RWPE1 (cell line): ENCODE results near the gene ZFAND3.

Experiments used
- CTCF ChIA-PET: fragments of 350-600 bp; sonication (Branson Sonifier 250); formaldehyde crosslinking; extraction: SDS; loops from one replicate; lab custom pipeline; 2021; lab: Yijun Ruan, JAX
- POLR2A ChIA-PET: fragments of 400-600 bp; formaldehyde crosslinking; extraction: SDS; loops from one replicate; lab custom pipeline; 2020; ENCODE audit warnings: antibody characterized with exemption; ENCODE audit not compliant: low non-redundant PET; lab: Yijun Ruan, JAX
- DNase-seq: peaks from one replicate; pipeline ENCODE4 v3.0.0; 2012; ENCODE audit warnings: low spot score
- H3K27ac ChIP-seq: fragments of 450-650 bp; 2 replicates; pipeline ENCODE4 v1.5.1; 2017
- TF ChIP-seq, protein P1 (sequence below): fragments of 450-650 bp; conservative IDR thresholded peaks from 2 replicates; pipeline ENCODE4 v1.5.1; 2017; ENCODE audit warnings: low read depth, mild to moderate bottlenecking

ZFAND3 gene

DNA sequence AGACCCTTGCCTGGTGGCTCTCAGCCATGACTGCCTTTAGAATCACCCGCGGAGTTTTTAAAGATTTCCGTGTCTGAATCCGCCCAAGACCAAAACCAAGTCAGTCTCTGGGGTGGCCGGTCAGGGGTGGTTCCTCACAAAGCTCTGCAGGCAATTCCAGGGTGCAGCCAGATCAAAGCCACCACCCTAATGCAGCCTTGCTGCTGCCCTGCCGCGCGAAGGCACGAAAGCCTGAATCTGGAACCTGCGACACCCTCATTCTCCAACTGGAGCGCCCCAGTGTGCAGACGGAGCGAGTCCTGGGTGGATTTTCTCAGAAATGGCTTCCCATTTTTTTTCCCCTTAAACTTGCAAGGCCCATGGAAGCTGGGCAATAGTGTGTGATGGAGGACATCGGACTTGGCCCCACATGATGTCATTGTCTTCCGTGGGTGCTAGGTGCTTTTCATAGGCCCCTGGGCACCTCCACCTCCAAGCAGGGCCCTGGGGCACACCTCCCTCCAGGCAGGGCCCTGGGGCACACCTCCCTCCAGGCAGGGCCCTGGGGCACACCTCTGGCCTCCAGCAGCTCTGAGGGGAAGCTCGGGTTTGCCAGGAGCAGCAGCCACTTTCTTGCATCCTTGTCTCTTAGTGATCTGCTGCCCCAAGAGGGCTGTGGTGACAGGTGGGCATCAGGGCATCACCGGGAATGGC is 343.1 kb downstream of the ZFAND3 start:
- ChIA-PET POLR2A (no interaction called here), CTCF (no interaction called here)
- no peak overlapping the region for H3K27ac ChIP-seq
- TF ChIP-seq, protein P1, sequence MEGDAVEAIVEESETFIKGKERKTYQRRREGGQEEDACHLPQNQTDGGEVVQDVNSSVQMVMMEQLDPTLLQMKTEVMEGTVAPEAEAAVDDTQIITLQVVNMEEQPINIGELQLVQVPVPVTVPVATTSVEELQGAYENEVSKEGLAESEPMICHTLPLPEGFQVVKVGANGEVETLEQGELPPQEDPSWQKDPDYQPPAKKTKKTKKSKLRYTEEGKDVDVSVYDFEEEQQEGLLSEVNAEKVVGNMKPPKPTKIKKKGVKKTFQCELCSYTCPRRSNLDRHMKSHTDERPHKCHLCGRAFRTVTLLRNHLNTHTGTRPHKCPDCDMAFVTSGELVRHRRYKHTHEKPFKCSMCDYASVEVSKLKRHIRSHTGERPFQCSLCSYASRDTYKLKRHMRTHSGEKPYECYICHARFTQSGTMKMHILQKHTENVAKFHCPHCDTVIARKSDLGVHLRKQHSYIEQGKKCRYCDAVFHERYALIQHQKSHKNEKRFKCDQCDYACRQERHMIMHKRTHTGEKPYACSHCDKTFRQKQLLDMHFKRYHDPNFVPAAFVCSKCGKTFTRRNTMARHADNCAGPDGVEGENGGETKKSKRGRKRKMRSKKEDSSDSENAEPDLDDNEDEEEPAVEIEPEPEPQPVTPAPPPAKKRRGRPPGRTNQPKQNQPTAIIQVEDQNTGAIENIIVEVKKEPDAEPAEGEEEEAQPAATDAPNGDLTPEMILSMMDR, result no peak
- no peak for DNase-seq

DNA sequence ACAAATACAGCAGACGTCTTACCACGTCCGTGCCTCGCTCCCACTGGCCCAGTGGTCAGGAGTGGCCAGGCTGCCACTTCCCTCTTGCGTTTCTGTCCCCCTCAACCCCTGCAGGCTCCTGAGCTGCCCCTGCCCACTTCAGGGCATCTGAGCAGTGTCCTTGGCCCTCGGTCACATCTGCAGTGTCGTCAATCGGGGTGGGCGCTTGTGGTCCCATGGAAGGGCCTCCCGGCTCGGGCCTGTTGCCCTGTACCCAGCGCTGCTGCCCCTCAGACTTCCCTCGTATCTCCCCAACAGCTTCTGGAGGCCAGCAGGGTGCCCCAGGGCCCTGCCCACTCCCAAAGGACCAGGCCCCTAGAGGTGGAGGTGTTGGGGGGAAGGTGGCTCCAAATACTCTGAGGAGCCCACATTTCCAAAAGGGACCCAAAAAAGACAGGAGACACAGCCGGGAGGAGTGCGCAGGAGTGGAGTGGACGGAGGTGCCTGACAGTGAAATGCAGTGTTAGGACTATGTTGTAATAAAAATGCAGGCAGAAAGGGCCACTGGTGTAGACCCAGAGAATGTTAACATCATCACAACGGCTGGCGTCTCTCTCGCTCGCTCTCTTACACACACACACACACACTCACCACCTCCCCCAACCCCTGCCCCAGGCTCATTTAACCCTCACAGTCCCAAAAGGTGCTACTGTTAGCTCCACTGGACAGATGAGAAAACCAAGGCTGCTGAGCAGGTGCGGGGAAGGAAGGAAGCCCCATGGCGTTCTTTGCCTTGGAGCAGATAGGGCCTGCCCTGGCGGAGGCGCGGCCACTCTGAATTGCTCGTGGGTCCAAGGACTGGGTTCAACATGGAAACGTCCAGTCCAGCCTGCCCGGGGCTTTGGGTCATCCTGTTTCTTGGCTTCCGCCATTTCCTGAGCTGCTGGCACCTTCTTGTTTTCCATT is 343.9 kb downstream of the ZFAND3 start:
- CTCF ChIA-PET, result no interaction called here
- POLR2A ChIA-PET, result no interaction called here
- TF ChIP-seq, protein P1, result no peak
- DNase-seq, result no peak
- H3K27ac ChIP-seq, result no peak overlapping the region

DNA sequence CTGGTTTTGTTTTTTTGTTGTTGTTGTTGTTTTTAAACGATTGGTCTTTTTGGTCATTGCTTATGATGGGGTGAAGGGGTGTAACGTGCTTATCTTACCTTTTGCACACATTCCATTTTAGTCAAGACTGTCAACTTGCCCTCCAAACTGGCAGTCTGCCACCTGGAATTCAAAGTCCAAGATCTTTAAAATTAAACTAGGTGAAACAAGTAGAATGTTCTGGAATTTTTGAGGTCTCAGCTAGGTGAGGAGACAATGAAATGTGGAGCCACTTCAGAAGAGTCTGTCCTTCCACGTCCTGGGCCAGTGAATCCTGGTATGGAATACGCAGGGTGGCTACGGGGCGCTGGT is 344.6 kb downstream of the ZFAND3 start:
- CTCF ChIA-PET, result no interaction called here
- POLR2A ChIA-PET, result no interaction called here

DNA sequence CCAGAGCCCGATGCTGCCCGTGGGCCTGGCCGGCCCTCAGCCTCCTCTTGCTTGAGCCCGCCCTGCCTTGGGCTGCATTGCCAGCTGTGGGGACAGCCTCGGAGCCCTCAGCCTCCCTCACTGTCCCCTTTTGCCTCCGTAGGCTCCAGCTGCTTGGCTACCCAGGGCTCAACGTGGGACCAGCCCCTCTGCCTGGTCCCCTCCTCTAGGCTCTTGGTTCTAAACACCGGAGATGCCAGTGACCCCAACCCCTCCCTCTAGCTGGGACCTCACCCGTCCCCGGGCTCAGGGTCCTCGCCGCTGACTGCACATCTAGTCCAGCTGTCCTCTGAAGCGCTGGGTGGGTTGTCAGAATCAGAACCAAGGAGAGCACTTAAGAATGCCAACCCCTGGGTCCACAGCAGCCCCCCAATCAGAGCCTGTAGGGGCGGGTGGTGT is 345.2 kb downstream of the ZFAND3 start:
- DNase-seq, result no peak
- ChIA-PET CTCF (no interaction called here), POLR2A (no interaction called here)
- TF ChIP-seq, protein P1, result no peak
- no peak overlapping the region for H3K27ac ChIP-seq

More for the DNA sequence above, 344.6 kb downstream of the ZFAND3 start:
- H3K27ac ChIP-seq, result no peak overlapping the region
- TF ChIP-seq, protein P1, result no peak
- no peak for DNase-seq

DNA sequence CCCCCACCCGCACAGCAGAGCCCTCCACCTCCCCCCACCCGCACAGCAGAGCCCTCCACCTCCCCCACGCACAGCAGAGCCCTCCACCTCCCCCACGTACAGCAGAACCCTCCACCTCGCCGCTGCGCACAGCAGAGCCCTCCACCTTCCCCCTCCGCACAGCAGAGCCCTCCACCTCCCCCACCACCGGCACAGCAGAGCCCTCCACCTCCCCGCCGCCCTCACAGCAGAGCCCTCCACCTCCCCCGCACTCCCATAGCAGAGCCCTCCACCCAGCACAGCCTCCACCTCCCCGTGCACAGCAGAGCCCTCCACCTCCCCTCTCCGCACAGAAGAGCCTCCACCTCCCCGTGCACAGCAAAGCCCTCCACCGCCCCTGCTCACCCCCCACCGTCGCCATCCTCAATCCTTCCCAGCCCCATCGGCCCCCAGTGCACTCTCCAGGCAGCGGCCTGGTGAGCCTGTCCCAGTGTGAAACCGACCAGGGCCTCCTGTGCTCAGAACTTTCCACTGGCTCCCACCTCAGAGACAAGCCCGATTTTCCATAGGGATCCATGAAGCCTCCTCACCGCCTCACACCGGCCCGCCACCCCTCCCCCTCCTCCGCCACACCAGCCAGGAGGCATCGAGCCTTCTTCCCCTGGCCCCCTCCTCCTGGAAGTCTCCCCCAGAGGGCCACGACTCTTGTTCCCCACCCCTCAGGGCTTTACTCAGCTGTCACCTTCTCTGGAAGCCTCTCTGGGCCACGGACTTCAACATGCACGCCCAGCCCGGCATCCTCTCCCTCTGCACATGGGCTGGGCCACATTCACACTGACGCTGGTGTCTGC is 347.1 kb downstream of the ZFAND3 start:
- ChIA-PET POLR2A (no interaction called here), CTCF (no interaction called here)
- H3K27ac ChIP-seq, result no peak overlapping the region
- TF ChIP-seq, protein P1, result no peak
- no peak for DNase-seq

DNA sequence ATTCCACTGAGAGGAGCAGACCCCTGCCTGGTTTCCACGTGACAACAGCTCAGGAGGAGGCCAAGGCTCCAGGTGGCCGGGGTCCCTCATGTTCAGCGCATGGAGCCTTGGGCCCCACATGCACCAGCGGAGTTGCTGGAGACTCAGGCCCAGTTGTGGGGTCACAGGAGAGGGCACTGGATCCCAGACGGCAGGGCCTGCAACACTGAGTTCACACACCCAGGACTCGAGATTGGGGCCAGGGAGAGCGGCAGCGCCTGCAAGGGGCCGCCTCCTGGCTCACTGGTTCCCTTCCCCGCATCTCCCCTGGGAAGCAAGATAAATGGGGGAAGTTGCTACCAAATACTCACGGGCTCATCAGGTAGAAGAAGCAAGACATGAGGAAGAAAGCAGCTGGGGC is 348.1 kb downstream of the ZFAND3 start:
- ChIA-PET CTCF (no interaction called here), POLR2A (no interaction called here)
- DNase-seq, result no peak
- TF ChIP-seq, protein P1, result no peak
- H3K27ac ChIP-seq, result no peak overlapping the region
